ENCODE data around the gene S100Z. TPM values are rescaled to one million over a fixed set of nuclear protein-coding genes. Genes with fewer than 3 reads are reported as not detected.

The S100Z gene
- total and polyA plus RNA-seq, 10 of the 15 experiments (the other 5 are each of a cell fraction or from before 2014, with no cell fraction given), result 0.12 to 0.51 (median 0.30) TPM; not detected in 2

GRCh38 chr5:76845890-76846289, 3.9 kb upstream of the S100Z start:
- POLR2A ChIA-PET, result no interaction called here
- Histone ChIP-seq H2AFZ (ENCODE audit: control insufficient read depth, low read depth, low read length) (no peak overlapping the region), H3K4me2 (ENCODE audit: control insufficient read depth, insufficient read depth) (no peak overlapping the region), H3K9me3 (replicated peaks; ENCODE audit: control insufficient read depth, insufficient read depth, low read length) (no peaks in the 10 kb centered on the region), H3K4me1 (ENCODE audit: control insufficient read depth, insufficient read depth, low read length) (no peaks in the 10 kb centered on the region), H3K4me3 (no peak overlapping the region), H3K79me2 (ENCODE audit: control insufficient read depth, insufficient read depth, low read length) (no peaks in the 10 kb centered on the region), H3K9ac (ENCODE audit: control insufficient read depth, insufficient read depth, low read length) (no peak overlapping the region), H3K27ac (ENCODE audit: control insufficient read depth, insufficient read depth) (no peak overlapping the region), H3K27me3 (replicated peaks in 1 of 2; ENCODE audit: control insufficient read depth in 2 of 2, insufficient read depth in 2 of 2, low read length in 1 of 2) (no peaks in the 10 kb centered on the region; a peak in 1 of 4 replicates), H3K36me3 (ENCODE audit: control insufficient read depth in 2 of 2, insufficient read depth in 2 of 2, low read length in 1 of 2) (no peaks in the 10 kb centered on the region), H4K20me1 (ENCODE audit: control insufficient read depth, insufficient read depth) (no peaks in the 10 kb centered on the region)
- BruUV-seq (replicated peaks), result no TSS peak
- WGBS (ENCODE audit: insufficient coverage, insufficient replicate concordance, low lambda C conversion rate, missing lambda C conversion rate), result 87% methylated on average over 3 of the region's 3 CpGs
- intact Hi-C loops (cut with micrococcal nuclease; ENCODE audit: unreplicated experiment) (no loop called here), in situ Hi-C loops (cut with MboI) (no loop called here)
- SMC1A ChIA-PET (ENCODE audit: uncharacterized antibody, unreplicated experiment), result interaction anchor here (0.8 kb wide), 1 partner anchor 29 kb away, joined by 4 read pairs; no protein-coding TSS in a partner anchor
- FAIRE-seq (no peak), DNase-seq (ENCODE audit: low read depth, low spot score) (no peak), ATAC-seq (no peak)
- TF ChIP-seq ATF2 (IDR thresholded peaks at IDR 0.05; ENCODE audit: low read length), result no peak
- TF ChIP-seq POU2F2 (IDR thresholded peaks at IDR 0.05; ENCODE audit: borderline replicate concordance, low read depth, low read length), result no peak
- TF ChIP-seq HCFC1 (IDR thresholded peaks at IDR 0.05; ENCODE audit: low read length), result no peak
- no peak for TF ChIP-seq TCF3 (IDR thresholded peaks at IDR 0.05; ENCODE audit: borderline replicate concordance, insufficient read depth, low read depth, low read length)
- no peak for TF ChIP-seq SMAD5 (IDR thresholded peaks at IDR 0.05; ENCODE audit: low read depth)
- TF ChIP-seq MTA3 (IDR thresholded peaks at IDR 0.05; ENCODE audit: borderline replicate concordance, low read length), result no peak
- CTCF ChIA-PET, result no interaction called here
- RAD21 ChIA-PET (ENCODE audit: unreplicated experiment), result no interaction called here

GRCh38 chr5:76850543-76851145, 830 bp downstream of the S100Z start:
- ATAC-seq (no peak), FAIRE-seq (no peak), DNase-seq (ENCODE audit: low read depth, low spot score) (no peak)
- CTCF ChIA-PET, result no interaction called here
- no peaks in the 10 kb centered on the region for H4K20me1 ChIP-seq (ENCODE audit: control insufficient read depth, insufficient read depth)
- intact Hi-C loops (cut with micrococcal nuclease; ENCODE audit: unreplicated experiment), result no loop called here
- no TSS peak for BruUV-seq (replicated peaks)
- H3K4me1 ChIP-seq (ENCODE audit: control insufficient read depth, insufficient read depth, low read length), result no peaks in the 10 kb centered on the region
- no peak overlapping the region for H2AFZ ChIP-seq (ENCODE audit: control insufficient read depth, low read depth, low read length)
- POLR2A ChIA-PET, result no interaction called here
- WGBS (ENCODE audit: insufficient coverage, insufficient replicate concordance, low lambda C conversion rate, missing lambda C conversion rate), result 67% methylated on average over 8 of the region's 8 CpGs
- SMC1A ChIA-PET (ENCODE audit: uncharacterized antibody, unreplicated experiment), result no interaction called here
- RAD21 ChIA-PET (ENCODE audit: unreplicated experiment), result no interaction called here
- H3K9ac ChIP-seq (ENCODE audit: control insufficient read depth, insufficient read depth, low read length), result no peak overlapping the region
- no peak overlapping the region for H3K4me2 ChIP-seq (ENCODE audit: control insufficient read depth, insufficient read depth)
- H3K27ac ChIP-seq (ENCODE audit: control insufficient read depth, insufficient read depth), result no peak overlapping the region
- no peaks in the 10 kb centered on the region for H3K27me3 ChIP-seq (replicated peaks in 1 of 2; ENCODE audit: control insufficient read depth in 2 of 2, insufficient read depth in 2 of 2, low read length in 1 of 2)
- H3K79me2 ChIP-seq (ENCODE audit: control insufficient read depth, insufficient read depth, low read length), result no peaks in the 10 kb centered on the region
- in situ Hi-C loops (cut with MboI), result no loop called here
- no peak overlapping the region for H3K4me3 ChIP-seq
- H3K9me3 ChIP-seq (replicated peaks; ENCODE audit: control insufficient read depth, insufficient read depth, low read length), result no peaks in the 10 kb centered on the region
- no peaks in the 10 kb centered on the region for H3K36me3 ChIP-seq (ENCODE audit: control insufficient read depth in 2 of 2, insufficient read depth in 2 of 2, low read length in 1 of 2)
- no peak for TF ChIP-seq MLLT1 (IDR thresholded peaks at IDR 0.05)
- no peak for TF ChIP-seq ASH2L (IDR thresholded peaks at IDR 0.05; ENCODE audit: borderline replicate concordance, low read depth)
- no peak for TF ChIP-seq SMC3 (IDR thresholded peaks at IDR 0.05; ENCODE audit: borderline replicate concordance, low read length)
- TF ChIP-seq PAX5 (IDR thresholded peaks at IDR 0.05; ENCODE audit: borderline replicate concordance, low read depth, low read length), result no peak
- no peak for TF ChIP-seq EZH2 (IDR thresholded peaks at IDR 0.05; ENCODE audit: borderline replicate concordance, control insufficient read depth, low read depth, low read length)
